Natural killer cell (primary cell): ENCODE measurements around the gene SLC9A7. TPM values are rescaled to one million over a fixed set of nuclear protein-coding genes. Genes with fewer than 3 reads are reported as not detected.

Experiments used
- ATAC-seq, 3 donors: fragments of 150-1000 bp in 2 of 3; fragments of 200-7000 bp in 1 of 3; cut with Tn5 transposase; 1 replicate in 1 of 3; 2 replicates in 2 of 3; pipeline ENCODE4 v1.10.0; 2021; ENCODE audit warnings: mild to moderate bottlenecking in 2 of 3, moderate library complexity in 2 of 3
- DNase-seq, 2 donors: peaks; one replicate each; pipeline versions ENCODE4 v3.0.0 to v3.0.0-alpha.2; 2013 to 2021; ENCODE audit warnings: mixed read lengths in 1 of 2
- H3K27ac ChIP-seq: one replicate; pipeline ENCODE4 v1.5.1; 2013; ENCODE audit warnings: mild to moderate bottlenecking, low read length
- H3K27me3 ChIP-seq: one replicate; pipeline ENCODE4 v1.6.1; 2013; ENCODE audit warnings: low read length; ENCODE audit not compliant: control insufficient read depth, insufficient read depth
- H3K36me3 ChIP-seq: one replicate; pipeline ENCODE4 v1.6.1; 2013; ENCODE audit warnings: low read length; ENCODE audit not compliant: control insufficient read depth, insufficient read depth
- H3K4me1 ChIP-seq: one replicate; pipeline ENCODE4 v1.6.1; 2013; ENCODE audit warnings: low read length; ENCODE audit not compliant: control insufficient read depth, insufficient read depth
- H3K4me3 ChIP-seq: one replicate; pipeline ENCODE4 v1.5.1; 2013; ENCODE audit warnings: low read length
- H3K9me3 ChIP-seq: one replicate; pipeline ENCODE4 v1.6.1; 2013; ENCODE audit warnings: low read length; ENCODE audit not compliant: control insufficient read depth, insufficient read depth
- H3K27ac Mint-ChIP-seq, 2 donors: one replicate each; pipeline ENCODE4 v1.8.0; 2022; ENCODE audit warnings: mild to moderate bottlenecking in 2 of 2, mixed read lengths in 2 of 2, moderate library complexity in 1 of 2
- H3K27me3 Mint-ChIP-seq, 2 donors: one replicate each; pipeline ENCODE4 v1.8.0; 2022; ENCODE audit warnings: low read depth in 2 of 2, mixed read lengths in 2 of 2
- H3K36me3 Mint-ChIP-seq: one replicate; pipeline ENCODE4 v1.8.0; 2022; ENCODE audit warnings: mixed read lengths
- H3K4me1 Mint-ChIP-seq, 2 donors: one replicate each; pipeline ENCODE4 v1.8.0; 2022; ENCODE audit warnings: mixed read lengths in 2 of 2
- H3K4me3 Mint-ChIP-seq: one replicate; pipeline ENCODE4 v1.8.0; 2022; ENCODE audit warnings: mild to moderate bottlenecking, moderate library complexity, mixed read lengths
- H3K9me3 Mint-ChIP-seq, 2 donors: one replicate each; pipeline ENCODE4 v1.8.0; 2022; ENCODE audit warnings: mixed read lengths in 2 of 2
- WGBS: methylation state at CpG from one replicate; pipeline ENCODE4 v1.1.7; 2013; ENCODE audit warnings: missing lambda C conversion rate; ENCODE audit not compliant: insufficient coverage; 5-methylcytosine and 5-hydroxymethylcytosine counted together
- intact Hi-C: fragments of 100-400 bp; cut with micrococcal nuclease; formaldehyde crosslinking; loops from one replicate; pipeline ENCODE4 v1.14.2; 2022
- total RNA-seq, 4 donors: library from RNA; stranded (reverse); fragments of 120-200 nt in 1 of 4; gene quantifications; one replicate each; pipeline versions ENCODE4 v1.2.3 to v1.2.4, GENCODE V29; 2013 to 2022
- TF ChIP-seq, protein P1 (sequence below): fragments of 200-600 bp; IDR thresholded peaks from one replicate; pipeline ENCODE4 v1.8.0; 2022; ENCODE audit warnings: antibody characterized with exemption

The SLC9A7 gene
- total RNA-seq, 3 donors from 2014 or later (not counting 1 experiment from before 2014, with no cell fraction given) = 0.39 to 1.1 (median 0.75) TPM

DNA sequence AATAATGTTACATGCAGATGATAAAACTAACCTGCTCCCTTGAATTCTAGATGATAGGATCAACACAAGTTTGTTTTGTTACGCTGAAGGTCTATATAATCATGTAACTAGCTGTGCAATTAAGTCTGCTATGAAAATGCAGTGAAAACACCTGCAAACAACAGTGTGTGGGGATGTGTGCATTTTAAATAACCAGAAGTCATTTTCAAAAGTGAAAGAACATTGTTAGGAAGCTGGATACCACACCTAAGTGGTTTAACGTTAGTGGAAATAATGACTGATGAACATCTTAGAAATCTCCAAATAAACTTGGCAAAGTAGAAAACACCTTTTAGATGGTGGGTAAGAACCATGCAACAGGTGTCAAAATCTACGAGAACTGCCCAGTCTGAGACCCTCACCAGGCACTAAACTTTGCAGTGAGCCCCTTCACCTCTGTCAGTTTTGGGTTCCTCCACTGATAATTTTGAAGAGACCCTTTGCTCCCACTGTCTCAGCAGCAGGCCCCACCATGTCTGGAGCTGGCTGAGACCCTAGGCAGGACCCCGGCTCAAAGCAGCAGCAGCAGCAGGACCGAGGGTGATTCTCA lies 148.8 kb downstream of the SLC9A7 start:
- TF ChIP-seq, protein P1, sequence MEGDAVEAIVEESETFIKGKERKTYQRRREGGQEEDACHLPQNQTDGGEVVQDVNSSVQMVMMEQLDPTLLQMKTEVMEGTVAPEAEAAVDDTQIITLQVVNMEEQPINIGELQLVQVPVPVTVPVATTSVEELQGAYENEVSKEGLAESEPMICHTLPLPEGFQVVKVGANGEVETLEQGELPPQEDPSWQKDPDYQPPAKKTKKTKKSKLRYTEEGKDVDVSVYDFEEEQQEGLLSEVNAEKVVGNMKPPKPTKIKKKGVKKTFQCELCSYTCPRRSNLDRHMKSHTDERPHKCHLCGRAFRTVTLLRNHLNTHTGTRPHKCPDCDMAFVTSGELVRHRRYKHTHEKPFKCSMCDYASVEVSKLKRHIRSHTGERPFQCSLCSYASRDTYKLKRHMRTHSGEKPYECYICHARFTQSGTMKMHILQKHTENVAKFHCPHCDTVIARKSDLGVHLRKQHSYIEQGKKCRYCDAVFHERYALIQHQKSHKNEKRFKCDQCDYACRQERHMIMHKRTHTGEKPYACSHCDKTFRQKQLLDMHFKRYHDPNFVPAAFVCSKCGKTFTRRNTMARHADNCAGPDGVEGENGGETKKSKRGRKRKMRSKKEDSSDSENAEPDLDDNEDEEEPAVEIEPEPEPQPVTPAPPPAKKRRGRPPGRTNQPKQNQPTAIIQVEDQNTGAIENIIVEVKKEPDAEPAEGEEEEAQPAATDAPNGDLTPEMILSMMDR = no peak
- no peak overlapping the region for H3K4me3 Mint-ChIP-seq
- no peaks in the 10 kb centered on the region for H3K36me3 ChIP-seq
- intact Hi-C loops = no loop called here
- DNase-seq = no peak
- no peaks in the 10 kb centered on the region for H3K27me3 Mint-ChIP-seq
- H3K27ac Mint-ChIP-seq = no peak overlapping the region
- no peaks in the 10 kb centered on the region for H3K4me1 Mint-ChIP-seq
- no peak for ATAC-seq
- no peaks in the 10 kb centered on the region for H3K27me3 ChIP-seq
- H3K36me3 Mint-ChIP-seq = no peaks in the 10 kb centered on the region
- no peak overlapping the region for H3K4me3 ChIP-seq
- no peaks in the 10 kb centered on the region for H3K9me3 Mint-ChIP-seq
- WGBS = 76% methylated on average over 4 of the region's 5 CpGs
- no peak overlapping the region for H3K27ac ChIP-seq
- H3K4me1 ChIP-seq = peaks cover 10% of the 10 kb centered on the region
- H3K9me3 ChIP-seq = no peaks in the 10 kb centered on the region

GRCh38 chrX:46607916-46608315 lies 151.0 kb downstream of the SLC9A7 start:
- no peak overlapping the region for H3K27ac Mint-ChIP-seq
- Histone ChIP-seq H3K4me1 (peaks cover 10% of the 10 kb centered on the region), H3K9me3 (no peaks in the 10 kb centered on the region), H3K27me3 (no peaks in the 10 kb centered on the region), H3K36me3 (no peaks in the 10 kb centered on the region), H3K4me3 (no peak overlapping the region), H3K27ac (no peak overlapping the region)
- no peaks in the 10 kb centered on the region for H3K4me1 Mint-ChIP-seq
- H3K9me3 Mint-ChIP-seq = no peaks in the 10 kb centered on the region
- DNase-seq (no peak), ATAC-seq (no peak)
- H3K27me3 Mint-ChIP-seq = no peaks in the 10 kb centered on the region
- 75% methylated on average over 10 of the region's 11 CpGs for WGBS
- intact Hi-C loops = no loop called here
- H3K36me3 Mint-ChIP-seq = no peaks in the 10 kb centered on the region
- no peak overlapping the region for H3K4me3 Mint-ChIP-seq
- TF ChIP-seq, protein P1 = no peak

DNA sequence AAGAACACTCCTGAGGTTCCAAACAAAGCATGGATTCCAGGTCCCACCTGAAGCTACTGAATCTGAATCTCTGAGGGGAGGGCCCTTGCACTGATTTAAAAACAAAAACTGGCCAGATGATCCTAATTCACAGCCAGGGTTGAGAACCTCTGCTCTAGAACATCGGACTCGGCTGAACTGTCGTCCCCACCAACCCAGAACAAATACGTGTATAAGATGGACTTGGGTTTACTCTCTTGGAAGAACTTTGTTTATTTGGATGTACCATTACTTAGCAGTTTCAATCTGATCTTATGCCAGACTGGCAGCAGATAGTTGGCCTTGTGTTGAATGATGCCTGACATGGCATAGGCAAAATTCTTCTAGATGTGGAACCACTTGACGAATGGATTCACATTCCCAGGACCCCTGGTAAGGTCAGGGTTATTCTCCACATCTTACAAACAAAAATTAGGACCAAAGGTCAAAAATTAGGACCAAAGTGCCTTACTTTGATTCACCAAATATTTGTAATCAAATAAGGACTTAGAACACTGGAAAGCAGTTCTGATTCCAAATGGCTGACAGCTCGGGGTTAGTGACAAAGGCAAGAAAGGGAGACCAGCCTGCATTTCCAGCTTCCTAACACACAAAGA lies 156.3 kb downstream of the SLC9A7 start:
- Mint-ChIP-seq H3K36me3 (no peaks in the 10 kb centered on the region), H3K4me3 (no peak overlapping the region), H3K27ac (no peak overlapping the region), H3K4me1 (no peaks in the 10 kb centered on the region), H3K9me3 (no peaks in the 10 kb centered on the region), H3K27me3 (no peaks in the 10 kb centered on the region)
- TF ChIP-seq, protein P1 = no peak
- Histone ChIP-seq H3K4me3 (no peak overlapping the region), H3K9me3 (no peaks in the 10 kb centered on the region), H3K27me3 (no peaks in the 10 kb centered on the region), H3K36me3 (no peaks in the 10 kb centered on the region), H3K4me1 (no peaks in the 10 kb centered on the region), H3K27ac (no peak overlapping the region)
- ATAC-seq = no peak
- WGBS = 100% methylated on average over 4 of the region's 6 CpGs
- intact Hi-C loops = no loop called here
- no peak for DNase-seq

GRCh38 chrX:46601283-46601682 lies 157.6 kb downstream of the SLC9A7 start:
- WGBS = 70% methylated on average over 5 of the region's 6 CpGs
- H3K9me3 Mint-ChIP-seq = no peaks in the 10 kb centered on the region

More at GRCh38 chrX:46601283-46601682, 157.6 kb downstream of the SLC9A7 start:
- TF ChIP-seq, protein P1 = no peak
- Histone ChIP-seq H3K27ac (no peak overlapping the region), H3K36me3 (no peaks in the 10 kb centered on the region), H3K27me3 (no peaks in the 10 kb centered on the region), H3K4me1 (no peaks in the 10 kb centered on the region), H3K9me3 (no peaks in the 10 kb centered on the region), H3K4me3 (no peak overlapping the region)
- Mint-ChIP-seq H3K27me3 (no peaks in the 10 kb centered on the region), H3K27ac (no peak overlapping the region), H3K36me3 (no peaks in the 10 kb centered on the region), H3K4me3 (no peak overlapping the region), H3K4me1 (no peaks in the 10 kb centered on the region)
- DNase-seq (no peak), ATAC-seq (no peak)
- intact Hi-C loops = no loop called here
